HFF-Myc (cell line): ENCODE data around the gene MFRP.

Source experiments
- DNase-seq: peaks from one replicate; pipeline ENCODE4 v3.0.0-alpha.2; 2011; ENCODE audit warnings: low read depth; ENCODE audit errors: extremely low read depth
- H3K4me3 ChIP-seq: replicated peaks from 2 replicates; pipeline ENCODE4 v1.5.1; 2011; ENCODE audit warnings: low read depth, mild to moderate bottlenecking, control low read depth, low read length
- CTCF ChIP-seq: IDR thresholded peaks from 2 replicates; pipeline ENCODE4 v1.5.1; 2012; ENCODE audit warnings: mild to moderate bottlenecking, low read depth, low read length, control low read depth; ENCODE audit errors: missing control alignments

Gene MFRP

DNA sequence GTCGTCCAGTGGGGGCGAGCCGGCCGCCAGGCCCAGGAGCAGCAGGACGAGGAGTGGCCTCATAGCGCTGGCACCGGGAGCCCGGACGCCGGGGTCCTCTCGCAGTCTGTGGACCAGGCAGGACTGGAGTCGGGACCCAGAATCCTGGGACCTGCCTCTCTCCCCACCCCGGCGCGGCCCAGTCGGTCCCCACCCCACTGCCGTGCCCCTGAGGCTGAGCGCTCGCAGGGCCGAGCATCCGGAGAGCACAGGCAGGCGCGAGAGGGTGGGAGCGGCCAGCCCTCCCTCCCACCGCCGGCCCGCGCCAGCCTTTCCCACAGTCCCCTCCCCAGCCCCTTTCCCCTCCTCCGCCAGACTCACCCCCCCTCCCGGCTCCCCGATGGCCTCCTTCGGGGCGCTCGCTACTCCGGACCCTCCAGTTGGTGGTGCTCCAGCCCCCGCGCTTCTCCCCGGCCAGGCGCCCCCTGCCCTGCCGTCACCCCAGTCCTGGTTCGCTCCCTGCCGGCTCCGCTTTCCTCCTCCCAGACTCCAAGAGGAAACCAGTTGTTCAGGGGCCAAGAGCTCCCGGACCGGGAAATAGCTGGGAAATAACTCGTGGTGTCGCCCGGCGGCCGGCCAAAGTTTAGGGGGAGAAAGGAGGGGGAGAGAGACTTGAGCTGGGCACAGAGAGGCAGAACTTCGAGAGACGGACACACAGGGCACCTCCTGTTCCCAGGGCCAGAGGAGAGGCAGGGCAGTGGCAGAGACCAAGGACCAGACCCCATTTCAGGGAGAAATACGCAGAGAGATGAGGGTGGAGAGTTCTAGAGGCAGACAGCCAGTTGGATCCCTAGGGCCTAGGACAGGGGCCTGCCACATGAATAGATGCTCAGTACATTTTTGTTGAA lies 5.9 kb downstream of the MFRP start, which contains the start of gene C1QTNF5:
Gene C1QTNF5, minus strand, starts transcription at position 549 of the 887 bp plus-strand sequence. Its CDS starts 486 bp downstream, at position 63.
- H3K4me3 ChIP-seq, result peak within 1 kb of the TSS; percentile 39
- no peak for DNase-seq
- TF ChIP-seq CTCF, result no peak

- TF ChIP-seq CTCF, result peak; percentile 81
- H3K4me3 ChIP-seq, result peak overlapping the region; percentile 39
- DNase-seq, result no peak
Observed at GRCh38 chr11:119339589-119340334, 6.7 kb downstream of the MFRP start.

DNA sequence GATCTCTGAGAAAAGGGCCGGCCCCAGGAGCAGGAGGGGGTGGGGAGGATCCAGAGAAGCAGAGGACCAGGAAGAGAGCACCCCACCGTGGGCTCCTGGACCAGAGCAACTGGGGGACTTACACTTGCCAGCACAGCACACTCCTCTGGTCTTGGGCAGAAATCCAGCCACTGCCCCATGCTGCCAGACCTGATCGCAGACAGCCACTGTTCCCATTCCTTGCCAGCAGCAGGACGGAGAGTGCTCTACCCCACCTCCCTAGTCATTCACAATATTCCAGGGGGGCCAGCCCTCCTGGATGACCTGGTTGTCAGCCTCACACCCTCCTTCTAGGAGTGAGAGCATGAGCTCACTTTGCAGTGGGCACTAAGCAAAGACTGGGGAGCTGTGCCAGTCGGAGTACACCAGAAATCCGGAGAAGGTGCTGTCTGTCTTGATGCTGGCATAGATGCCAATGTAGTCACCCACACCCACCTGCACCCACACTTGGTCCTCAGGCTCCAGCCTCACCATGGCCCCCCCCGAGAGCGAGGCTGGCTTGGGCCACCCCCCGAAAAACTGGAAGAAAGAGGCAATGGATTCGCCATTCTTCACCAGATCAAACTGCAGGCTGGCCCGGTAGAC lies 7.4 kb downstream of the MFRP start:
- no peak for DNase-seq
- peak overlapping the region; percentile 39; the same call in 1 of the 2 replicates for H3K4me3 ChIP-seq
- no peak for TF ChIP-seq CTCF

- peak; percentile 67 for DNase-seq
- TF ChIP-seq CTCF, result peak; percentile 92
- H3K4me3 ChIP-seq, result peak overlapping the region; percentile 38
Observed at GRCh38 chr11:119338318-119338890, 8.1 kb downstream of the MFRP start.

DNA sequence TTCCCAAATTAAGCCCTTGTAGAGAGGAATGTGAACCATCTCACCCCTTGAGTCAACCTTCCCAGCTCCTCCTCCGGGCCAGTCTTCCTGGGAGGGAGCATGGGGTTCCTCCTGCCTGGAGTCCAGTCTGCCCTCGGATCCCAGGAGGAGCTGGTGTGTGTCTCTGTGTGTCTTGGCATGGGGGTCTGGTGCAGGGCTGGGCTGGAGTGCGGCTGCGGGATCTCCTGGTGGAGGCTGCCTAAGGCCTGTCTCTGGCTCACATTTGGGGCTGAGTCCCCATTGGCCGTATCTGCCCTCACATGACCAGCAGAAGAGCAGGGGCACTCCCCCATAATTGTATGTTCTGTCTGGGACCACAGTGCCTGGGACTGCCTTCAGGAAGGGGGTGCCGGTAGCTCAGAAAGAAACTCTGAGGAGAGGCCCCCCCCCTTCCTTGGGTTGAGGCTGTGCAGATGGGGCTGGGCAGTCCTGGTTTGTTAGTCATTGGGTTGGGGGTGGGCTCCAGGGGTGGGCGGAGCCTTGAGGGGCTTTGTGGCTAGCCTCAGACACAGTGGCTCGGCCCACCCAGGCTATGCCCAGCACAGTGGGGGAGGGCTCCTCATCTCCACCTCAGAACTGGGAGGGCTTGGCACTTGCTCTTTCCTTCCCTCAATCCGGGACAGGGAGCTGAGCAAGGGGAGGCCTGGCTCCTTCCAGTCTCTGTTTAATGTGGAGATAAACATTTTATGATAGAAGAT lies 8.8 kb downstream of the MFRP start:
- peak overlapping the region; percentile 38 for H3K4me3 ChIP-seq
- no peak for TF ChIP-seq CTCF
- peak; percentile 29 for DNase-seq
